ENCODE data around the gene CCAR1.
"Not testable (repeated sequence)": the region's sequence is repeated elsewhere in the genome, so short reads cannot be mapped to it uniquely, and the experiment has no call there.

CCAR1 gene

DNA sequence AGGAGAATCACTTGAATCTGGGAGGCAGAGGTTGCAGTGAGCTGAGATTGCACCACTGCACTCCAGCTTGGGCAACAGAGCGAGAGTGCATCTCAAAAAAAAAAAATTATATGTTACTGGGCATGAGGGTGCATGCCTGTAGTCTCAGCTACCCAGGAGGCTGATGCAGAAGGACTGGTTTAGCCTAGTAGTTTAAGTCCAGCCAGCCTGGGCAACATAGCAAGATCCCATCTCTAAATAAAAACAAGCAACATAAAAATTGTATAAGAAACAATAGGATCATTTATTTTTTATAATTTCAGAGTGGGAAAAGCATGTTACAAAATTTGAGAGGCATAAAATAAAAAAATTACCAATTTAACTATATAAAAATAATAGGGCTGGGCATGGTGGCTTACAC lies 15.5 kb upstream of the CCAR1 start:
- TF ChIP-seq, protein P1, sequence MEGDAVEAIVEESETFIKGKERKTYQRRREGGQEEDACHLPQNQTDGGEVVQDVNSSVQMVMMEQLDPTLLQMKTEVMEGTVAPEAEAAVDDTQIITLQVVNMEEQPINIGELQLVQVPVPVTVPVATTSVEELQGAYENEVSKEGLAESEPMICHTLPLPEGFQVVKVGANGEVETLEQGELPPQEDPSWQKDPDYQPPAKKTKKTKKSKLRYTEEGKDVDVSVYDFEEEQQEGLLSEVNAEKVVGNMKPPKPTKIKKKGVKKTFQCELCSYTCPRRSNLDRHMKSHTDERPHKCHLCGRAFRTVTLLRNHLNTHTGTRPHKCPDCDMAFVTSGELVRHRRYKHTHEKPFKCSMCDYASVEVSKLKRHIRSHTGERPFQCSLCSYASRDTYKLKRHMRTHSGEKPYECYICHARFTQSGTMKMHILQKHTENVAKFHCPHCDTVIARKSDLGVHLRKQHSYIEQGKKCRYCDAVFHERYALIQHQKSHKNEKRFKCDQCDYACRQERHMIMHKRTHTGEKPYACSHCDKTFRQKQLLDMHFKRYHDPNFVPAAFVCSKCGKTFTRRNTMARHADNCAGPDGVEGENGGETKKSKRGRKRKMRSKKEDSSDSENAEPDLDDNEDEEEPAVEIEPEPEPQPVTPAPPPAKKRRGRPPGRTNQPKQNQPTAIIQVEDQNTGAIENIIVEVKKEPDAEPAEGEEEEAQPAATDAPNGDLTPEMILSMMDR (IDR thresholded peaks at IDR 0.05; ENCODE audit: control extremely low read depth, extremely low read depth, low read depth, missing control alignments): no peak
- DNase-seq (ENCODE audit: extremely low spot score): no peak
- ChIA-PET CTCF (interaction anchor here (1.5 kb wide), 1 partner anchor 10 kb away, joined by 6 read pairs; no protein-coding TSS in a partner anchor), POLR2A (no interaction called here)

DNA sequence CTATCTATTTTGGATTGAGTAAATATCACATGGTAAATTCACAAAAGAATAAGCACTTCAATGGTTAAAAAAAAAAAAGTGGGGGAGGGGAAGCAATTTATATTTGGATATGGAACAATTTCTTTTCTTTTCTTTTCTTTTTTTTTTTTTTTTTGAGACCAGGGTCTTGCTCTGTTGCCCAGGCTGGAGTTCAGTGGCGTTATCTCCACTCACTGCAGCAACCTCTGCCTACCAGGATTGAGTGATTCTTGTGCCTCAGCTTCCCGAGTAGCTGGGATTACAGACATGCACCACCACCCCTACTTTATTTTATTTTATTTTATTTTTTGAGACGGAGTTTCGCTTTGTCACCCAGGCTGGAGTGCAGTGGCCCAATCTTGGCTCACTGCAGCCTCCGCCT lies 12.1 kb upstream of the CCAR1 start:
- DNase-seq (ENCODE audit: extremely low spot score); POLR2A ChIA-PET: not testable (repeated sequence)
- CTCF ChIA-PET: interaction anchor here (1.4 to 2.2 kb wide), 2 partner anchors 9 kb away, joined by 3 to 7 read pairs; no protein-coding TSS in a partner anchor

DNA sequence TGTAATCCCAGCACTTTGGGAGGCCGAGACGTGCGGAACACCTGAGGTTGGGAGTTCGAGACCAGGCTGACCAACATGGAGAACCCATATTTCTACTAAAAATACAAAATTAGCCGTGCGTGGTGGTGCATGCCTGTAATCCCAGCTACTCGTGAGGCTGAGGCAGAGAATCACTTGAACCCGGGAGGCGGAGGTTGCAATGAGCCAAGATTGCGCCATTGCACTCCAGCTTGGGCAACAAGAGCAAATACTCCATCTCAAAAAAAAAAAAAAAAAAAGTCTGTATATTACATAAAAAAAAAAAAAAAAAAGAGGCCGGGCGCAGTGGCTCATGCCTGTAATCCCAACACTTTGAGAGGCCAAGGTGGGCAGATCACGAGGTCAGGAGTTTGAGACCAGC lies 8.0 kb upstream of the CCAR1 start:
- POLR2A ChIA-PET; DNase-seq (ENCODE audit: extremely low spot score); CTCF ChIA-PET: not testable (repeated sequence)

DNA sequence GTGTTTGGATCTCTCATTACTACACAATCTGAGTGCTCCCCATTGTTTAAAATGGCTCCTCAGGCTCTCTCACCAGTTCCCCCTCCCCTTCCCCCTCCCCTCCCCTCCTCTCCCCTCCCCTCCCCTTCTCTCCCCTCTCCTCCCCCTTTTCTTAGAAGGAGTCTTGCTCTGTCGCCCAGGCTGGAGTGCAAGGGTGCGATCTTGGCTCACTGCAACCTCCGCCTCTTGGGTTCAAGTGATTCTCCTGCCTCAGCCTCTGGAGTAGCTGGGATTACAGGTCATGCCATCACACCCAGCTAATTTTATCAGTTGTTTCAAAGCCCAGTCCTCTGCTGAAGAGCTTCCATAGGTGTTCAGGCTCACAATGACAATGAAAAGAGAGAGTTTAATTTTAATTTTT lies 3.6 kb upstream of the CCAR1 start:
- ChIA-PET CTCF (interaction anchor here (1.1 kb wide), 1 partner anchor 8 kb away, joined by 3 read pairs; no protein-coding TSS in a partner anchor), POLR2A (no interaction called here)
- DNase-seq (ENCODE audit: extremely low spot score): no peak
- TF ChIP-seq, protein P1 (IDR thresholded peaks at IDR 0.05; ENCODE audit: control extremely low read depth, extremely low read depth, low read depth, missing control alignments): no peak

DNA sequence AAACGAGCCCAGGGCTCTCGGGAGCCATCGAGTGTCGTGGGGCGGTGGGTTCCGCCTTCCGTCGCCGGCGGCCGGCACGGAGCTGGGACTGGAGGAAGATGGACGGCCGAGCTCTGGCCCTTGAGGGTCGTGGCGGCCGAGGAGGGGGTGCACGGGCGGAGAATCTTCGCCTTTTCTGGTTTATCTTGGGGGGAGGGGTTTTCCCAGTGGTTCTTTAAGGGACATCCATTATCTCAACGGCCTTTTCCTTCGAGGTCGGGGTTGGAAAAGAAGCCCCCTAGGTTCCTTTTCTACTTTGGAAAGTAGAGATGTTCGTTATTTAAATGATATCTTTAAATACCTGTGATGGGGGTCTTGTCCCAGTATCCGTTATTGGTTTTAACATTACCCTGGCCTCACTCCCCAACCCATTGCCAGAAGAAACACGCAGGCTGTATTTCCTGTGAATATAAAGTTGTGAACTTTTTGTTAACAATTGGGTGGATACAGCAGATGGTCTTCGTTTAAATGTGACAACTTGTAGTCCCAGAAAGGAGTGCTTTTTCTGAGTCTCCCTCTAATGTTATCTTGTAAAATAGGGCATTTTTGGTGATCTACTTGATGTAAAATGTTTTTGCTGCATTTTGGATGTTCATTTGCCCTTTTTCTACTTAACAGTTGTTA lies 765 bp downstream of the CCAR1 start:
- CTCF ChIA-PET: interaction anchor here (0.9 to 1.5 kb wide), 2 partner anchors 25 to 300 kb away, joined by 3 to 4 read pairs; no protein-coding TSS in a partner anchor
- TF ChIP-seq, protein P1 (IDR thresholded peaks at IDR 0.05; ENCODE audit: control extremely low read depth, extremely low read depth, low read depth, missing control alignments): no peak
- DNase-seq (ENCODE audit: extremely low spot score): no peak
- POLR2A ChIA-PET: no interaction called here

DNA sequence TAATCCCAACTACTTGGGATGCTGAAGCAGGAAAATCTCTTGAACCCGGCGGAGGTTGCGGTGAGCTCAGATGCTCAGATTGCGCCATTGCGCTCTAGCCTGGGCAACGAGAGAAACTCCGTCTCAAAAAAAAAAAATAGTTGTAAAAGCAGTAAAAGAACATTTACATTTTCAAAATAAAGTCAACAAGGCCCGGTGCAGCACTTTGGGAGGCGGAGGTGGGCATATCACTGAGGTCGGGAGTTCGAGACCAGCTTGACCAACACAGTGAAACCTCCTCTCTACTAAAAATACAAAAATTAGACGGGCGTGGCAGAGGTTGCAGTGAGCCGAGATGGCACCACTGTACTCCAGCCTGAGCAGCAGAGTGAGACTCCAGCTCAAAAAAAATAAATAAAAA lies 4.0 kb downstream of the CCAR1 start:
- ChIA-PET POLR2A (interaction anchor here (0.6 kb wide), 1 partner anchor 61 kb away, joined by 4 read pairs; no protein-coding TSS in a partner anchor), CTCF (interaction anchor here (0.6 kb wide), 1 partner anchor 56 kb away, joined by 3 read pairs; no protein-coding TSS in a partner anchor)
- no peak for DNase-seq (ENCODE audit: extremely low spot score)
- TF ChIP-seq, protein P1 (IDR thresholded peaks at IDR 0.05; ENCODE audit: control extremely low read depth, extremely low read depth, low read depth, missing control alignments): no peak

DNA sequence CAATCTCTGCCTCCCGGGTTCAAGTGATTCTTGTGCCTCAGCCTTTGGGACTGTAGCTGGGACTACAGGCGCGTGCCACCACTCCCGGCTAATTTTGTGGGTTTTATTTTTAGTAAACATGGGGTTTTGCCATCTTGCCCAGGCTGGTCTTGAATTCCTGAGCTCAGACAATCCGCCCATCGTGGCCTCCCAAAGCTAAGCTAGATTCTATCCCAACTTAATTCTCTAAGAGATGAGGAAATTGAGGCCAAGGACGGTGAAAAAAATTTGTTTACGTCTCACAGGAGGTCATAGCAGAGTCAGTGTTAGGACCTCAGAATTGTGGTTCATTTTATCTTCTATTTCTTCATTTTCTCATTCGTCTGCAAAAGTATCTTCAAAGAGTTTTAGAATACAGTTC lies 6.1 kb downstream of the CCAR1 start:
- ChIA-PET CTCF (interaction anchor here (0.7 to 1.2 kb wide), 2 partner anchors 26 to 176 kb away, joined by 3 read pairs; no protein-coding TSS in a partner anchor), POLR2A (no interaction called here)
- TF ChIP-seq, protein P1 (IDR thresholded peaks at IDR 0.05; ENCODE audit: control extremely low read depth, extremely low read depth, low read depth, missing control alignments): no peak
- no peak for DNase-seq (ENCODE audit: extremely low spot score)
